Measurements from ENCODE around the gene EEF1A2. TPM values are rescaled to one million over a fixed set of nuclear protein-coding genes. Genes with fewer than 3 reads are reported as not detected.

The EEF1A2 gene
- total RNA-seq, 6 experiments from 2014 or later: 0.22 to 153 (median 1.0) TPM

DNA sequence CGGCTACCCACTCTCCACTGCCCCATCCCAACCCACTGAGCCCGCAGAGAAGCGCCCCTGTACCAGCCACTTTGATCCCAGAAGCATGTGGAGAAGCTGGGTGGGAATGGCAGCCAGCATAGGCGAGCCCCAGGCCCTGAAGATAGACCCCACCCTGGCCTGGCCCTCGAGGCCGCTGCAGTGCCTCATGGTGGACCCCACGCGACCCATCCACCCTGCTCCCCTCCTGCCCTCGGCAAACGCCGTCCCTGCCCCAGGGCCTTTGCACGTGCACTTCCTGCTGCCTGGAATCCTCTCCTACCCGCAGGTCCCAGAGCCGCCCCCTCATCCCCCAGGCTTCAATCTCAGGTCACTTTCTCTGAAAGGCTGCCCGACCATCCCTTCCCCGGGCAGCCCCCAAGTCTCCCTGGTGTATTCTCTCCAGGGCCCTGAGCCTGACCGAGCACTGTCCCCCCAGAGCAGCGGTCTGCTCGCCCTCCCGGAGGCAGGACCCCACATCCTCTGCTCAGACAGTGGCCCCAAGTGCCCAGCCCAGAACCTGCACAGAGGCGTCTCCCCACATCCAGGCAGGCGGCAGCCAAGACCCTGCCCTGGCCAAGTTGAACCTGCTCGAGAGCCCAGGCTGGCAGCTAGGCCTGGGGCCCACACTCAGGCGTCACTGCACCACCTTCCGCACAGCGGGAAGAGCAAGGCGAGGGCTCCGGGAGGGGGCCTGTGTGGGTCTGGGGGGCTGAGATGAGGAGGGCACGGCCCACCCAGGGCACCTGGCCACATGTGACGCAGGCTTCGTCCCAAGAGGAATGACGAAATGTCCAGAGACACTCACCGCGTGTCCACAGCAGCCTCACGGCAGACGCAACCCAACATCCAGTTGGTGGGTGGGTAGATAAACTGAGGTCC is 40.5 kb downstream of the EEF1A2 start:
- TF ChIP-seq, protein P1, sequence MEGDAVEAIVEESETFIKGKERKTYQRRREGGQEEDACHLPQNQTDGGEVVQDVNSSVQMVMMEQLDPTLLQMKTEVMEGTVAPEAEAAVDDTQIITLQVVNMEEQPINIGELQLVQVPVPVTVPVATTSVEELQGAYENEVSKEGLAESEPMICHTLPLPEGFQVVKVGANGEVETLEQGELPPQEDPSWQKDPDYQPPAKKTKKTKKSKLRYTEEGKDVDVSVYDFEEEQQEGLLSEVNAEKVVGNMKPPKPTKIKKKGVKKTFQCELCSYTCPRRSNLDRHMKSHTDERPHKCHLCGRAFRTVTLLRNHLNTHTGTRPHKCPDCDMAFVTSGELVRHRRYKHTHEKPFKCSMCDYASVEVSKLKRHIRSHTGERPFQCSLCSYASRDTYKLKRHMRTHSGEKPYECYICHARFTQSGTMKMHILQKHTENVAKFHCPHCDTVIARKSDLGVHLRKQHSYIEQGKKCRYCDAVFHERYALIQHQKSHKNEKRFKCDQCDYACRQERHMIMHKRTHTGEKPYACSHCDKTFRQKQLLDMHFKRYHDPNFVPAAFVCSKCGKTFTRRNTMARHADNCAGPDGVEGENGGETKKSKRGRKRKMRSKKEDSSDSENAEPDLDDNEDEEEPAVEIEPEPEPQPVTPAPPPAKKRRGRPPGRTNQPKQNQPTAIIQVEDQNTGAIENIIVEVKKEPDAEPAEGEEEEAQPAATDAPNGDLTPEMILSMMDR (IDR thresholded peaks at IDR 0.05): no peak
- TF ChIP-seq POLR2A (IDR thresholded peaks at IDR 0.05): no peak
- WGBS (ENCODE audit: insufficient coverage, low coverage, low lambda C conversion rate, missing lambda C conversion rate): 85% methylated on average over 10 of the region's 36 CpGs
- Histone ChIP-seq H3K9me3 (no peaks in the 10 kb centered on the region), H3K4me3 (no peak overlapping the region), H3K36me3 (no peaks in the 10 kb centered on the region), H3K4me1 (no peaks in the 10 kb centered on the region), H3K27me3 (no peaks in the 10 kb centered on the region), H3K27ac (no peak overlapping the region)
- intact Hi-C loops (cut with DNase I): no loop called here
- no peak for ATAC-seq
- DNase-seq: no peak

GRCh38 chr20:63457737-63458136 is 41.1 kb downstream of the EEF1A2 start:
- intact Hi-C loops (cut with DNase I): no loop called here
- H3K9me3 ChIP-seq: no peaks in the 10 kb centered on the region
- DNase-seq: no peak
- H3K4me3 ChIP-seq: no peak overlapping the region
- H3K36me3 ChIP-seq: no peaks in the 10 kb centered on the region
- no peaks in the 10 kb centered on the region for H3K4me1 ChIP-seq
- no peak overlapping the region for H3K27ac ChIP-seq
- no peaks in the 10 kb centered on the region for H3K27me3 ChIP-seq
- no peak for ATAC-seq
- TF ChIP-seq POLR2A (IDR thresholded peaks at IDR 0.05): no peak
- WGBS (ENCODE audit: insufficient coverage, low coverage, low lambda C conversion rate, missing lambda C conversion rate): 11% methylated on average over 9 of the region's 17 CpGs

DNA sequence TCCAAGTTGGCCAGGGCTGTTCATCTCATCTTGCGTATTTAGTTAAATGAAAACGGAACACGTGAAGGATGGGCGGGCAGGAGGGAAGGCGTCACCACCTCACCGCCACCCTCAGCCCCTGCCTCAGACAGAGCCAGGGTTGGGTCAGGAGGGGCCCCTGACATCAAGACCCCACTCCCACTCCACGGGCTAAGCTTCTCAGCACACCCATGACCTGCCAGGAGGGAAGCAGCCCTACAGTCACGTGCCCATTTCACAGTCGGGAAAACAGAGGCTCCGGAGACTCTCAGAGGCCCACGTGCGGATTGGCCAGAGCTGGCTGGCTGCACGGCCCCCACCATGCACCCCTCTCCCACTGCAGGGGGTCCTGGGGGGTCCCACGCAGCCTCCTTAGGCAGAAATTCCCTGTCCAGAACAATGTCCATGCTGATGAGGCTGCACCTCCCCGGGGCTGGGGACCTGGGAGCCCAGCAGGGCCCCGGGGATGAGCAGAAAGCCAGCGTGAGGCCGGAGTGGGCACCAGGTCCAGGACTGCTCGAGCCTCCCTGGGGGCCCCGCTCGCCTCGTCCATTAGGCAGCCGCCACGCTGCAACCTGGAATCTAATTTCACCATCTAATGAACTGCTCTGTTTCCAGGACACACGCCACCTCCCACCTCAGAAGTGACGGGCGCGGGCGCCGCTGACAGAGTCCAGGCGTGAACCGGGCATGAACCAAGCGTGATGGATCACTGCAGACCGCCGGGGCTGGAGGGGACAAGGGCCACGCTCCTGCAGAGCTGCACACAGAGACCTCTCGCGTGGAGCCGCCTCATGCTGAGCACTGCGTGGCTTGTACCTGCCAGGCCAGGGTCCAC is 42.2 kb downstream of the EEF1A2 start:
- Histone ChIP-seq H3K36me3 (no peaks in the 10 kb centered on the region), H3K27me3 (no peaks in the 10 kb centered on the region), H3K27ac (no peak overlapping the region), H3K4me1 (no peaks in the 10 kb centered on the region), H3K4me3 (no peak overlapping the region), H3K9me3 (no peaks in the 10 kb centered on the region)
- TF ChIP-seq, protein P1 (IDR thresholded peaks at IDR 0.05): no peak
- no peak for TF ChIP-seq POLR2A (IDR thresholded peaks at IDR 0.05)
- 50% methylated on average over 7 of the region's 40 CpGs for WGBS (ENCODE audit: insufficient coverage, low coverage, low lambda C conversion rate, missing lambda C conversion rate)
- ATAC-seq (no peak), DNase-seq (no peak)
- intact Hi-C loops (cut with DNase I): no loop called here

GRCh38 chr20:63455568-63455859 is 43.4 kb downstream of the EEF1A2 start:
- intact Hi-C loops (cut with DNase I): no loop called here
- TF ChIP-seq POLR2A (IDR thresholded peaks at IDR 0.05): no peak
- no peak overlapping the region for H3K27ac ChIP-seq
- no peak for DNase-seq
- H3K9me3 ChIP-seq: no peaks in the 10 kb centered on the region
- no peaks in the 10 kb centered on the region for H3K27me3 ChIP-seq
- no peaks in the 10 kb centered on the region for H3K36me3 ChIP-seq
- no peaks in the 10 kb centered on the region for H3K4me1 ChIP-seq
- H3K4me3 ChIP-seq: no peak overlapping the region
- no peak for ATAC-seq
- WGBS (ENCODE audit: insufficient coverage, low coverage, low lambda C conversion rate, missing lambda C conversion rate): no CpG with 5 or more reads among the region's 10 CpGs

- H3K9me3 ChIP-seq: no peaks in the 10 kb centered on the region
- no peaks in the 10 kb centered on the region for H3K4me1 ChIP-seq
- TF ChIP-seq POLR2A (IDR thresholded peaks at IDR 0.05): no peak
- TF ChIP-seq, protein P1 (IDR thresholded peaks at IDR 0.05): no peak
- no peak overlapping the region for H3K27ac ChIP-seq
- DNase-seq (no peak), ATAC-seq (no peak)
- no peaks in the 10 kb centered on the region for H3K27me3 ChIP-seq
- WGBS (ENCODE audit: insufficient coverage, low coverage, low lambda C conversion rate, missing lambda C conversion rate): 17% methylated on average over 13 of the region's 35 CpGs
- intact Hi-C loops (cut with DNase I): no loop called here
- H3K36me3 ChIP-seq: no peaks in the 10 kb centered on the region
- no peak overlapping the region for H3K4me3 ChIP-seq
Measured at GRCh38 chr20:63454731-63455567, 43.9 kb downstream of the EEF1A2 start.

All from right lobe of liver (tissue), 6 donors.